ENCODE measurements around the gene COL5A1.

COL5A1 gene

DNA sequence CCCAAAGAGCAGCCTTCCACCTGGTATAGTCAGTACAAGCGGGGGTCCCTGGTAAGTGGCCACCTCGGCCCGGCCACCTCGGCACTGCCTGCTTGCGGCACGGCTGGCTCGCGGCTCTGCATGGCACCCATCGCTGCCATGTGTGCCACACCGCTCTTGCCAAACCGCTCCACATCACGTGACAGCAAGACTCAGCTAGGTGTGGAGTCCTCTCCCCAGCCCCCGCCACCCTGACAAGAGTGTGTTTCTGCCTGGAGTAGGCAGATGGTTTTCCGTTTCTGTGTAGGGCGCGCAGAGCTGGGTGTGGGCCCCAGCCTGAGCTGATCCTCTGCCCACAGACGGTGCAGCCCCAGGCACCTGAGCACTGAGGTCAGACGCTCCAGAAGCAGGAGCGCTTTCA is 188.5 kb downstream of the COL5A1 start:
- no peak for TF ChIP-seq CTCF (IDR thresholded peaks at IDR 0.05; ENCODE audit: insufficient read depth, low read depth, low read length, missing control alignments)
- no peak for DNase-seq (ENCODE audit: low read depth)
- no peak overlapping the region for H3K4me3 ChIP-seq (ENCODE audit: low read length)

- DNase-seq (ENCODE audit: low read depth), result no peak
- no peak overlapping the region for H3K4me3 ChIP-seq (ENCODE audit: low read length)
- TF ChIP-seq CTCF (IDR thresholded peaks at IDR 0.05; ENCODE audit: insufficient read depth, low read depth, low read length, missing control alignments), result no peak
Measured at GRCh38 chr9:134830926-134831720, 189.5 kb downstream of the COL5A1 start.

GRCh38 chr9:134832471-134832870 is 190.9 kb downstream of the COL5A1 start:
- H3K4me3 ChIP-seq (ENCODE audit: low read length), result no peak overlapping the region
- DNase-seq (ENCODE audit: low read depth), result no peak
- no peak for TF ChIP-seq CTCF (IDR thresholded peaks at IDR 0.05; ENCODE audit: insufficient read depth, low read depth, low read length, missing control alignments)

- TF ChIP-seq CTCF (IDR thresholded peaks at IDR 0.05; ENCODE audit: insufficient read depth, low read depth, low read length, missing control alignments), result no peak
- DNase-seq (ENCODE audit: low read depth), result no peak
- H3K4me3 ChIP-seq (ENCODE audit: low read length), result no peak overlapping the region
Measured at GRCh38 chr9:134833294-134833880, 191.8 kb downstream of the COL5A1 start.

- TF ChIP-seq CTCF (IDR thresholded peaks at IDR 0.05; ENCODE audit: insufficient read depth, low read depth, low read length, missing control alignments), result no peak
- H3K4me3 ChIP-seq (ENCODE audit: low read length), result no peak overlapping the region
- no peak for DNase-seq (ENCODE audit: low read depth)
Measured at GRCh38 chr9:134834217-134834956, 192.8 kb downstream of the COL5A1 start.

GRCh38 chr9:134834957-134835419 is 193.4 kb downstream of the COL5A1 start:
- H3K4me3 ChIP-seq (ENCODE audit: low read length), result no peak overlapping the region
- DNase-seq (ENCODE audit: low read depth), result no peak
- TF ChIP-seq CTCF (IDR thresholded peaks at IDR 0.05; ENCODE audit: insufficient read depth, low read depth, low read length, missing control alignments), result no peak
